Measurements from ENCODE around the gene SCN3B. TPM values are rescaled to one million over a fixed set of nuclear protein-coding genes. Genes with fewer than 3 reads are reported as not detected.

SCN3B gene
- total and polyA plus RNA-seq, 7 donors = 0.60 to 3.0 (median 2.2) TPM; not detected in 1

DNA sequence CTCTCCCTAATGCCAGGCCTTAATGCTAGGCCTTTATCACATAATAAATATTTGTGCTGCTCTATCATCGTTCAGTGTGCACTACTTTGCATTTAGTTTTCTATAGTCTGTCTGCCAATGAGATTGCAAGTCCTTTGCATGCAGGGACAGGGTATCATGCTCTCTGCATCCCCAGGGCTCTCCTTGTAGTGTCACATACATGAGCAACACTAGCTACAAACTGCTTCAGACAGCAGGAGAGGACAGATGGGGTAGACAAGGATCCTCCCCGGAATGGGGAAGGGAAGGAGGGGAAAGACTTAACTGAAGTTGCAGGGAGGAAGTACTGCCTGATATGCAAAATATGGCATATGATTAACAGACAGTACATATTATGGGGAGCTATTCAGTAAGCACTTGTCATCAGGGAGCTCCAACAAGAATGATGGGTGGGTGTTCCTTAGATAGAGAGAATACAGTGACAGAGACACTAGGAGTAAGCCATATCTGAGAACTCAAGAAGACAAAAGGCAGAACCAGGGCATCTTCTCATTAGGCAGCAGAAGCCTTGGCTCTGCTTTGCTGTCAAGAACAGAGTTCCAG lies 44.2 kb upstream of the SCN3B start:
- Histone ChIP-seq H3K4me3 (no peak overlapping the region), H3K9me3 (no peaks in the 10 kb centered on the region), H3K27me3 (peaks cover 0 to 4% (median 0%) of the 10 kb centered on the region in 3 donors), H3K36me3 (no peaks in the 10 kb centered on the region), H3K27ac (no peak overlapping the region), H3K4me1 (no peaks in the 10 kb centered on the region)
- no peak for DNase-seq
- TF ChIP-seq POLR2AphosphoS5 (IDR thresholded peaks at IDR 0.05) = no peak
- TF ChIP-seq, protein P1, sequence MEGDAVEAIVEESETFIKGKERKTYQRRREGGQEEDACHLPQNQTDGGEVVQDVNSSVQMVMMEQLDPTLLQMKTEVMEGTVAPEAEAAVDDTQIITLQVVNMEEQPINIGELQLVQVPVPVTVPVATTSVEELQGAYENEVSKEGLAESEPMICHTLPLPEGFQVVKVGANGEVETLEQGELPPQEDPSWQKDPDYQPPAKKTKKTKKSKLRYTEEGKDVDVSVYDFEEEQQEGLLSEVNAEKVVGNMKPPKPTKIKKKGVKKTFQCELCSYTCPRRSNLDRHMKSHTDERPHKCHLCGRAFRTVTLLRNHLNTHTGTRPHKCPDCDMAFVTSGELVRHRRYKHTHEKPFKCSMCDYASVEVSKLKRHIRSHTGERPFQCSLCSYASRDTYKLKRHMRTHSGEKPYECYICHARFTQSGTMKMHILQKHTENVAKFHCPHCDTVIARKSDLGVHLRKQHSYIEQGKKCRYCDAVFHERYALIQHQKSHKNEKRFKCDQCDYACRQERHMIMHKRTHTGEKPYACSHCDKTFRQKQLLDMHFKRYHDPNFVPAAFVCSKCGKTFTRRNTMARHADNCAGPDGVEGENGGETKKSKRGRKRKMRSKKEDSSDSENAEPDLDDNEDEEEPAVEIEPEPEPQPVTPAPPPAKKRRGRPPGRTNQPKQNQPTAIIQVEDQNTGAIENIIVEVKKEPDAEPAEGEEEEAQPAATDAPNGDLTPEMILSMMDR (IDR thresholded peaks at IDR 0.05) = no peak
- TF ChIP-seq EP300 (IDR thresholded peaks at IDR 0.05) = no peak
- intact Hi-C loops (cut with DNase I) = no loop called here
- WGBS, 2 donors = 48 to 67% methylated on average over 2 of the region's 2 CpGs

DNA sequence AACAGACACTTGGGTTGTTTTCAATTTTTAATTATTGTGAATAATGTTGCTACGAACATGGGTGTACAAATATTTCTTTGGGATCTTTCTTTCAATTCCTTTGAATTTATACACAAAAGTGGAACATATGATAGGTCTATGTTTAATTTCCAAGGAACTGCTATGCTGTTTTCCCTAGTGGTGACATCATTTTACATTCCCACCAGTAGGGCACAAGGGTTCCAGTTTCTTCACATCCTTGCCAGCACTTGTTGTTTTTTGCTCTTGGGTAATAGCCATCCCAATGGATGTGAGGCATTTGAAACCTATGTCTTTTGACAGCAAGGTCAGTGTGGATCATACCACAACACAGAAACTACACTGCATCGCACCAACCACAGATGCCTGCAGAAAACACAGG lies 41.8 kb upstream of the SCN3B start:
- Histone ChIP-seq H3K27ac (no peak overlapping the region), H3K4me1 (no peaks in the 10 kb centered on the region), H3K27me3 (no peaks in the 10 kb centered on the region), H3K4me3 (no peak overlapping the region), H3K36me3 (no peaks in the 10 kb centered on the region), H3K9me3 (no peaks in the 10 kb centered on the region)
- no peak for DNase-seq
- no peak for TF ChIP-seq POLR2AphosphoS5 (IDR thresholded peaks at IDR 0.05)
- TF ChIP-seq POLR2A (IDR thresholded peaks at IDR 0.05) = no peak
- no peak for TF ChIP-seq EP300 (IDR thresholded peaks at IDR 0.05)
- TF ChIP-seq, protein P1 (IDR thresholded peaks at IDR 0.05) = no peak
- 92 to 93% methylated on average over 2 of the region's 2 CpGs for WGBS, 2 donors
- intact Hi-C loops (cut with DNase I) = no loop called here

DNA sequence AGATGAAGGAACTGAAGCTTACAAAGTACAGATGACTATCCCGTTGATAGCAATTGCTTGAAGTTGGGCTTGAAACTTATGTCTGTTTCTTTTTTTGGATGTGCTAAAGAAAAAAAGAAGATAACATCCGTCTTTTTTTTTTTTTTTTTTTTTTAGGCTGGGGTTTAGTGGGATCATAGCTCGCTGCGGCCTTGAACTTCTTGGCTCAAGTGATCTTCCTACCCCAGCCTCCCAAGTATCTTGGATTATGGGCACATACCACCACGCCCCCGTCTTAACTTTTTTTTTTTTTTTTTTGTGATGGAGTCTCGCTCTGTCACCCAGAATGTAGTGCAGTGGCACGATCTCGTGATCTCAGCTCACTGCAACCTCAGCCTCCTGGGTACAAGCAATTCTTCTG lies 40.8 kb upstream of the SCN3B start:
- WGBS, 2 donors = 90 to 91% methylated on average over 9 of the region's 9 CpGs
- Histone ChIP-seq H3K9me3 (no peaks in the 10 kb centered on the region), H3K4me1 (no peaks in the 10 kb centered on the region), H3K36me3 (no peaks in the 10 kb centered on the region), H3K27me3 (peaks cover 0 to 1% (median 0%) of the 10 kb centered on the region in 3 donors), H3K27ac (no peak overlapping the region), H3K4me3 (no peak overlapping the region)
- TF ChIP-seq POLR2AphosphoS5 (IDR thresholded peaks at IDR 0.05) (no peak), EP300 (IDR thresholded peaks at IDR 0.05) (no peak), POLR2A (IDR thresholded peaks at IDR 0.05) (no peak)
- TF ChIP-seq, protein P1 (IDR thresholded peaks at IDR 0.05) = no peak
- intact Hi-C loops (cut with DNase I) = no loop called here
- DNase-seq = no peak

DNA sequence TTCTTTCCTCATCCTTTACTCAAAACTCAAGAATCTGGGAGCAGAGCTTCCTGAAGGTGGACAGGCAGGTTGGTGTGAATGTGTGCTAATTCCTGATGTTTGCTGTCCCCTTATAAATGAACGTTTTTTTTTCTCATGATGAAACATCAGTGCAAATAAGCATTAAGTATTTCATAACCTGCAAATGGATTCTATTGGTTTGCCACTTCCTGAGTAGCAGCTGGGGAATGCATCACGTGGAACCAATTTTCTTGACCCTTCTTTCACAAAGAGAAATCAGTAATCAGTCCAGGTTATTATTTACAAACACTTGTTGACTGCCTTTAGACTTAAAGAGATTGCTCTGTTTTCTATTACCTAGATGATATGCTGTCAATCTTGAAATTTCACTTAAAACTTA lies 40.1 kb upstream of the SCN3B start:
- DNase-seq = no peak
- Histone ChIP-seq H3K9me3 (no peaks in the 10 kb centered on the region), H3K4me1 (no peaks in the 10 kb centered on the region), H3K27me3 (peaks cover 0 to 5% (median 0%) of the 10 kb centered on the region in 3 donors), H3K36me3 (no peaks in the 10 kb centered on the region), H3K27ac (no peak overlapping the region), H3K4me3 (no peak overlapping the region)
- intact Hi-C loops (cut with DNase I) = no loop called here
- WGBS, 2 donors = 37 to 57% methylated on average over 2 of the region's 2 CpGs
- TF ChIP-seq POLR2AphosphoS5 (IDR thresholded peaks at IDR 0.05) = no peak

- H3K27ac ChIP-seq = no peak overlapping the region
- intact Hi-C loops (cut with DNase I) = no loop called here
- no peaks in the 10 kb centered on the region for H3K36me3 ChIP-seq
- H3K4me3 ChIP-seq = no peak overlapping the region
- DNase-seq = no peak
- TF ChIP-seq POLR2AphosphoS5 (IDR thresholded peaks at IDR 0.05) = no peak
- TF ChIP-seq POLR2A (IDR thresholded peaks at IDR 0.05) = no peak
- TF ChIP-seq, protein P1 (IDR thresholded peaks at IDR 0.05) = no peak
- no peak for TF ChIP-seq EP300 (IDR thresholded peaks at IDR 0.05)
- H3K9me3 ChIP-seq = no peaks in the 10 kb centered on the region
- no peaks in the 10 kb centered on the region for H3K4me1 ChIP-seq
- peaks cover 0 to 5% (median 0%) of the 10 kb centered on the region in 3 donors for H3K27me3 ChIP-seq
These were observed 38.5 kb upstream of the SCN3B start for GRCh38 chr11:123692961-123693360.
